Spleen (tissue), 11 donors: ENCODE data around the gene GNAZ. TPM values are rescaled to one million over a fixed set of nuclear protein-coding genes. Genes with fewer than 3 reads are reported as not detected.

Experiments
- DNase-seq: peaks from one replicate; pipeline ENCODE4 v3.0.0-alpha.2; 2020
- H3K27ac ChIP-seq, 8 donors: fragments of 200-600 bp; sonication (generic) in 7 of 8; 1 replicate in 4 of 8; 2 replicates in 4 of 8; pipeline versions ENCODE4 v1.5.0 to v1.8.0; 2016 to 2021; ENCODE audit warnings: inconsistent platforms in 4 of 8, mild to moderate bottlenecking in 4 of 8, moderate library complexity in 1 of 8
- H3K27me3 ChIP-seq, 7 donors: fragments of 200-600 bp; sonication (generic) in 6 of 7; replicated peaks in 1 of 7; 1 replicate in 4 of 7; 2 replicates in 3 of 7; pipeline versions ENCODE4 v1.5.0 to v1.8.0; 2016 to 2021; ENCODE audit warnings: inconsistent platforms in 3 of 7, mild to moderate bottlenecking in 1 of 7
- H3K36me3 ChIP-seq, 6 donors: fragments of 200-600 bp; sonication (generic) in 5 of 6; 1 replicate in 4 of 6; 2 replicates in 2 of 6; pipeline versions ENCODE4 v1.5.0 to v1.8.0; 2016 to 2021; ENCODE audit warnings: inconsistent platforms in 2 of 6
- H3K4me1 ChIP-seq, 6 donors: fragments of 200-600 bp; sonication (generic) in 5 of 6; 1 replicate in 3 of 6; 2 replicates in 3 of 6; pipeline versions ENCODE4 v1.5.0 to v1.8.0; 2016 to 2021; ENCODE audit warnings: inconsistent platforms in 3 of 6
- H3K4me3 ChIP-seq, 8 donors: fragments of 200-600 bp; sonication (generic) in 7 of 8; 1 replicate in 4 of 8; 2 replicates in 4 of 8; pipeline versions ENCODE4 v1.5.0 to v1.8.0; 2016 to 2021; ENCODE audit warnings: inconsistent platforms in 4 of 8, mild to moderate bottlenecking in 4 of 8, moderate library complexity in 2 of 8
- H3K9me3 ChIP-seq, 8 donors: fragments of 200-600 bp; sonication (generic) in 7 of 8; 1 replicate in 4 of 8; 2 replicates in 4 of 8; pipeline versions ENCODE4 v1.5.0 to v1.8.0; 2016 to 2021; ENCODE audit warnings: inconsistent platforms in 4 of 8
- POLR2A ChIP-seq, 3 donors: fragments of 450-650 bp; IDR thresholded peaks; one replicate each; pipeline ENCODE4 v1.5.1; 2017; ENCODE audit warnings: antibody characterized with exemption in 3 of 3, mild to moderate bottlenecking in 1 of 3
- POLR2AphosphoS5 ChIP-seq, 3 donors: sonication (generic); formaldehyde crosslinking; IDR thresholded peaks; one replicate each; pipeline ENCODE4 v1.5.1; 2017; ENCODE audit warnings: antibody characterized with exemption in 3 of 3
- WGBS, 5 donors: extraction: QIAGEN DNeasy Blood & Tissue Kit in 3 of 5; methylation state at CpG; one replicate each; pipeline versions ENCODE4 v1.1.5 to v1.1.7; 2013 to 2018; 5-methylcytosine and 5-hydroxymethylcytosine counted together
- intact Hi-C: fragments of 100-400 bp; cut with DNase I; formaldehyde crosslinking; loops from one replicate; pipeline ENCODE4 v1.15.0; 2023; ENCODE audit warnings: low total_unique reads
- polyA plus RNA-seq, 3 donors: library from polyadenylated mRNA; stranded (reverse); fragments of 200-250 nt; gene quantifications; one replicate each; pipeline ENCODE4 v1.2.1, GENCODE V29; 2013
- total RNA-seq, 7 donors: library from RNA; depleted of rRNA in 3 of 7; stranded (reverse); fragments of >200 nt in 3 of 7; fragmentation: NEBNext Ultra II Directional in 4 of 7; extraction: Animal tissue kit (Norgen Biotek cat#: 25700) in 4 of 7; gene quantifications; one replicate each; pipeline versions ENCODE4 v1.1.0 to v1.2.1, GENCODE V29; 2016 to 2021
- TF ChIP-seq, protein P1 (sequence below), 11 experiments: fragments of 200-600 bp in 7 of 11; fragments of 450-650 bp in 4 of 11; sonication (generic) in 4 of 11; IDR thresholded peaks in 8 of 11; conservative IDR thresholded peaks in 3 of 11; 1 replicate in 7 of 11; 2 replicates in 4 of 11; pipeline versions ENCODE4 v1.4.0 to v1.8.0; 2016 to 2021; ENCODE audit warnings: antibody characterized with exemption in 11 of 11, inconsistent platforms in 4 of 11, mild to moderate bottlenecking in 1 of 11
- donor health status: healthy with polysubstance abuse.
- donor health status: DM: no; HTN: no; CAD: no; lungs with moderate emphysema.
- donor health status: DM: no; HTN: no; CAD: no.
- donor health status: Bipolar disorder and iron deficiency.
- donor health status: healthy.
- donor health status: DM: no; HTN: no; CAD: no.
- donor health status: DM: yes; HTN: yes; CAD: no.

Gene GNAZ
- total and polyA plus RNA-seq, 10 donors = 2.3 to 11.8 (median 6.8) TPM

DNA sequence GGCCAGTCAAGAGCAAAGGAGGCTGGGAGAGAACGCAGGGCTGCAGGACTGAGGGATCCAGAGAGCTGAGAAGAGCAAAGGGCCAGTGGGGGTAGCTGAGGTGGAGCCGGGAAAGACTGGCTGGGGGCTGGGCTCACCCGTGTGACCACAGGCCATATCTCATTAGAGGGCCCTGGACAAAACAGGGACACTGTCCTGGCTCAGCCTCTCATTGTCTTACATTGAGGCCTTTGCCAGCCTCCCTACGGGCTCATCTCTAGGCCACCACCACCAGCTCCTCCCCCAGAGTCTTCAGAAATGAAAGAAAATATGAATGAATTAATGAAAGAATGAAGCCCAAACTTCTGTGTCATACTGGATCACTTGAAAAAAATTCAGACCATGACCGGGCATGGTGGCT lies 84.1 kb downstream of the GNAZ start:
- peaks cover 0 to 68% (median 26%) of the 10 kb centered on the region in 6 donors for H3K4me1 ChIP-seq
- H3K9me3 ChIP-seq = no peaks in the 10 kb centered on the region
- TF ChIP-seq POLR2AphosphoS5 (IDR thresholded peaks at IDR 0.05) (no peak), POLR2A (IDR thresholded peaks at IDR 0.05) (no peak)
- TF ChIP-seq, protein P1, sequence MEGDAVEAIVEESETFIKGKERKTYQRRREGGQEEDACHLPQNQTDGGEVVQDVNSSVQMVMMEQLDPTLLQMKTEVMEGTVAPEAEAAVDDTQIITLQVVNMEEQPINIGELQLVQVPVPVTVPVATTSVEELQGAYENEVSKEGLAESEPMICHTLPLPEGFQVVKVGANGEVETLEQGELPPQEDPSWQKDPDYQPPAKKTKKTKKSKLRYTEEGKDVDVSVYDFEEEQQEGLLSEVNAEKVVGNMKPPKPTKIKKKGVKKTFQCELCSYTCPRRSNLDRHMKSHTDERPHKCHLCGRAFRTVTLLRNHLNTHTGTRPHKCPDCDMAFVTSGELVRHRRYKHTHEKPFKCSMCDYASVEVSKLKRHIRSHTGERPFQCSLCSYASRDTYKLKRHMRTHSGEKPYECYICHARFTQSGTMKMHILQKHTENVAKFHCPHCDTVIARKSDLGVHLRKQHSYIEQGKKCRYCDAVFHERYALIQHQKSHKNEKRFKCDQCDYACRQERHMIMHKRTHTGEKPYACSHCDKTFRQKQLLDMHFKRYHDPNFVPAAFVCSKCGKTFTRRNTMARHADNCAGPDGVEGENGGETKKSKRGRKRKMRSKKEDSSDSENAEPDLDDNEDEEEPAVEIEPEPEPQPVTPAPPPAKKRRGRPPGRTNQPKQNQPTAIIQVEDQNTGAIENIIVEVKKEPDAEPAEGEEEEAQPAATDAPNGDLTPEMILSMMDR (IDR thresholded peaks at IDR 0.05 in 8 of 11, conservative IDR thresholded peaks at IDR 0.05 in 3 of 11) = no peak
- H3K27me3 ChIP-seq = no peaks in the 10 kb centered on the region
- H3K4me3 ChIP-seq = no peak overlapping the region
- peak; percentile 65 for DNase-seq
- WGBS, 5 donors = 90 to 100% (median 94%) methylated on average over 5 of the region's 5 CpGs
- H3K36me3 ChIP-seq = peaks cover 0 to 6% (median 0%) of the 10 kb centered on the region in 6 donors
- intact Hi-C loops = no loop called here
- H3K27ac ChIP-seq = peak overlapping the region in 4 of 8 donors; percentile 81 to 98 (median 92)

DNA sequence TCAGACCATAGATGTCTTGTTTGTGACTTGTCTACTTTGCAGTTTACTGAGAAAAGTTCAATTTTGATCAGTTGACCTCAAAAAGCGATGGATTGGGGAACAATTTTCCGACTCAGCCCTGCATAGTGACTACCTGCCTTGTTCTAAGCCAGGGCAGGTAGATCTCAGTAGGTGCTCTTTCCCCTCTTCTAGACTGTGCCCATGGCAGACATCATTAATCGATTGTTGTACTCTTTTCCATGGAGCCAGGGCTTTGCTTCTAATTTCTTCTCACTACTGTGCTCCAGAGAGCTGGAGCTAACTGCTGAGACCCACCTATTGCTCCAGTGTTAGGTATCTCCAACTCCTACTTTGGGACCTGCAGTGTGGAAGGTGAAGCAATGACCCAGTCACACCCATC lies 84.8 kb downstream of the GNAZ start:
- H3K27ac ChIP-seq = peak overlapping the region in 1 of 8 donors; percentile 98
- no peaks in the 10 kb centered on the region for H3K36me3 ChIP-seq
- peaks cover 0 to 62% (median 26%) of the 10 kb centered on the region in 6 donors for H3K4me1 ChIP-seq
- TF ChIP-seq POLR2AphosphoS5 (IDR thresholded peaks at IDR 0.05) (no peak), POLR2A (IDR thresholded peaks at IDR 0.05) (no peak)
- TF ChIP-seq, protein P1 (IDR thresholded peaks at IDR 0.05 in 8 of 11, conservative IDR thresholded peaks at IDR 0.05 in 3 of 11) = no peak
- 95 to 99% (median 96%) methylated on average over 3 of the region's 3 CpGs for WGBS, 5 donors
- no peak for DNase-seq
- H3K27me3 ChIP-seq = no peaks in the 10 kb centered on the region
- H3K4me3 ChIP-seq = no peak overlapping the region
- H3K9me3 ChIP-seq = no peaks in the 10 kb centered on the region
- intact Hi-C loops = no loop called here

DNA sequence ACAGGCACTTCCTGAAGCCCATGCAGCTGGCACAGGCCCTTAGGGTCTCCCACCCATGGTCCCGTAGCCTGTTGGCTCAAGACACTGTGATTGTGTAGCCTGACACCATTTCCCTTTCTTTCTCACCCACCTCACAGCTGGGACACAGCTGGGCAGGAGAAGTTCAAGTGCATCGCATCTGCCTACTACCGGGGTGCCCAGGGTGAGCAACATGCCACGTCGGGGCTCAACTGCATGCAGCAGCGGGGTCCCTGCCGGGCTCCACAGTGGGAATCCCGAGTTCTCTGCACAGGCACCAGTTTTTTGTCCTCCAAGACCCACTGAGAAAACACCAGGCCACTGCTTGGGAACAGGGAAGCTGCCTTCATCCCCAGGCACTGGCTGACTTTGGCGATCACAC lies 85.5 kb downstream of the GNAZ start:
- TF ChIP-seq, protein P1 (IDR thresholded peaks at IDR 0.05 in 8 of 11, conservative IDR thresholded peaks at IDR 0.05 in 3 of 11) = no peak
- TF ChIP-seq POLR2A (IDR thresholded peaks at IDR 0.05) (no peak), POLR2AphosphoS5 (IDR thresholded peaks at IDR 0.05) (no peak)
- H3K4me3 ChIP-seq = no peak overlapping the region
- H3K4me1 ChIP-seq = peaks cover 0 to 57% (median 26%) of the 10 kb centered on the region in 6 donors
- 87 to 97% (median 94%) methylated on average over 9 of the region's 9 CpGs for WGBS, 5 donors
- H3K9me3 ChIP-seq = no peaks in the 10 kb centered on the region
- no peak overlapping the region for H3K27ac ChIP-seq
- intact Hi-C loops = no loop called here
- no peaks in the 10 kb centered on the region for H3K27me3 ChIP-seq
- DNase-seq = peak; percentile 47
- no peaks in the 10 kb centered on the region for H3K36me3 ChIP-seq

DNA sequence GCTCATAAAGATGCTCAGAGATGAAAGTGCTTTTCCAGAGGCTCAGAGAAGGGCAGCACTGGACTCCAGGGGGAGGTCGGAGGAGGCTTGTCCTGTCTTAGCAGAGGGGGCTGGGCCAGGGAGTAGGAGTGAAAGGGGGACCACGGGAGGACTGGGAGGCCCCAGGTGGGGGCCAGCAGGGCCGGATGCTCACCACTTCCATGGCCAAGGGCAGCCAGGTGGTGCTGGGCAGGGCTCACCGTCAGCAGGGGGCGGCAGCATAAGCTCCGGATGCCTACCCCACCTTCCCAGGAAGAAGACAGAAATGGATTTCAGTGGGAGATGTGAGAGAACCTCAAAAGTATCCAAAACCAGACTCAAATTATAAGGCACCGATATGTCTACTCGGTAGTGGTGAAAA lies 86.0 kb downstream of the GNAZ start:
- no peaks in the 10 kb centered on the region for H3K9me3 ChIP-seq
- 53 to 64% (median 60%) methylated on average over 8 of the region's 8 CpGs for WGBS, 5 donors
- DNase-seq = peak; percentile 74
- H3K27me3 ChIP-seq = no peaks in the 10 kb centered on the region
- intact Hi-C loops = no loop called here
- H3K27ac ChIP-seq = peak overlapping the region in 1 of 8 donors; percentile 26
- no peak for TF ChIP-seq POLR2A (IDR thresholded peaks at IDR 0.05)
- TF ChIP-seq, protein P1 (IDR thresholded peaks at IDR 0.05 in 8 of 11, conservative IDR thresholded peaks at IDR 0.05 in 3 of 11) = no peak
- no peak for TF ChIP-seq POLR2AphosphoS5 (IDR thresholded peaks at IDR 0.05)
- no peak overlapping the region for H3K4me3 ChIP-seq
- H3K4me1 ChIP-seq = peaks cover 0 to 53% (median 24%) of the 10 kb centered on the region in 6 donors
- no peaks in the 10 kb centered on the region for H3K36me3 ChIP-seq
